Measurements from ENCODE around the gene PORCN.

GRCh38 chrX:48511560-48511959, 2.8 kb downstream of the PORCN start:
- TF ChIP-seq CTCF (IDR thresholded peaks at IDR 0.05), result peak in 1 of 6 experiments; percentile 11
- TF ChIP-seq POLR2A (IDR thresholded peaks at IDR 0.05), result no peak
